ENCODE measurements around the gene TNC. TPM values are rescaled to one million over a fixed set of nuclear protein-coding genes. Genes with fewer than 3 reads are reported as not detected.

Gene TNC
- polyA plus RNA-seq, 3 donors, result 0.02 TPM; not detected in 2

- Histone ChIP-seq H3K4me2 (replicated peaks; ENCODE audit: extremely low read depth, low read length, poor library complexity, severe bottlenecking) (no peak overlapping the region), H3K79me2 (ENCODE audit: insufficient read depth, low read length) (no peaks in the 10 kb centered on the region), H2AFZ (ENCODE audit: insufficient read depth, low read depth, low read length, poor library complexity, severe bottlenecking) (no peak overlapping the region), H3K9ac (ENCODE audit: insufficient read depth, low read length, poor library complexity, severe bottlenecking) (no peak overlapping the region), H3K9me3 (replicated peaks in 1 of 2; ENCODE audit: control insufficient read depth in 1 of 2, insufficient read depth in 1 of 2, low read length in 2 of 2) (no peaks in the 10 kb centered on the region), H3K27ac (ENCODE audit: low read depth in 1 of 2, low read length in 2 of 2) (no peak overlapping the region), H3K27me3 (ENCODE audit: control insufficient read depth in 2 of 2, insufficient read depth in 2 of 2, low read length in 2 of 2) (no peaks in the 10 kb centered on the region), H4K20me1 (ENCODE audit: insufficient read depth, low read length) (no peaks in the 10 kb centered on the region), H3K4me3 (replicated peaks in 1 of 3; ENCODE audit: low read depth in 2 of 3, low read length in 3 of 3) (no peak overlapping the region), H3K36me3 (replicated peaks in 1 of 2; ENCODE audit: control insufficient read depth in 1 of 2, insufficient read depth in 2 of 2, low read length in 2 of 2) (no peaks in the 10 kb centered on the region), H3K4me1 (ENCODE audit: control insufficient read depth in 1 of 2, insufficient read depth in 2 of 2, low read length in 2 of 2) (no peaks in the 10 kb centered on the region)
- H3K9me3 Mint-ChIP-seq, result peaks cover 0 to 11% (median 3%) of the 10 kb centered on the region in 7 donors
- intact Hi-C loops (cut with micrococcal nuclease), result no loop called here
- no peak overlapping the region for H3K4me3 Mint-ChIP-seq
- no peak for TF ChIP-seq CTCF (IDR thresholded peaks at IDR 0.05)
- no peak overlapping the region for H3K27ac Mint-ChIP-seq
- peaks cover 0 to 2% (median 0%) of the 10 kb centered on the region in 3 donors for H3K27me3 Mint-ChIP-seq (ENCODE audit: low read depth in 3 of 3)
- no peaks in the 10 kb centered on the region for H3K36me3 Mint-ChIP-seq
- DNase-seq, result no peak
- H3K4me1 Mint-ChIP-seq, result no peaks in the 10 kb centered on the region
Measured at GRCh38 chr9:115165233-115165632, 47.3 kb upstream of the TNC start.

DNA sequence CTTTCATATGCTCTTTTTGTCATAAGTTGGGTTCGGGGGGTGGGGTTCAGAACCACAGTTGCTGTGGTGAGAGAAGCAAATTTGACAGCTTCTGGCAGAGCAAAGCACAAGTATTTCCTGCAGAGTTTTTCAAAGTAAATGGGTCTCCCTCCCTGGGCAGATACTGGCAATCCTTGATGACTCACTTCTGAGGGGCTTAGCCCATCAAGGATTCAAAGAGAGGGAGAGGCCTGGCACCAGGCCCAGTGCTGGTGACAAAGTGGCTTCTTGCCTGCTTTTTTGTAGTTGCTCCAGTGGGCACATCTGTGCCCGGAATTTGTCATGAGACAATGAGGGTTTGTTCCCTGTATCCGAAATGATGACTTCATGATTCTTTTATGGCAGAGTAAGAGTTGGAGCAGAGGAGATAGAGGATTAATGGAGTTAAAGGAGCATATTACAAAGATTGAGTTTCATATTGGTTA is 46.6 kb upstream of the TNC start:
- no peak overlapping the region for H3K27ac Mint-ChIP-seq
- no peak overlapping the region for H3K4me3 Mint-ChIP-seq
- DNase-seq, result no peak
- no peak overlapping the region for H3K9ac ChIP-seq (ENCODE audit: insufficient read depth, low read length, poor library complexity, severe bottlenecking)
- H3K36me3 Mint-ChIP-seq, result no peaks in the 10 kb centered on the region
- 50% methylated on average over 1 of the region's 3 CpGs for WGBS (ENCODE audit: insufficient coverage)
- peaks cover 0 to 11% (median 3%) of the 10 kb centered on the region in 7 donors for H3K9me3 Mint-ChIP-seq
- no peaks in the 10 kb centered on the region for H4K20me1 ChIP-seq (ENCODE audit: insufficient read depth, low read length)
- H3K4me3 ChIP-seq (replicated peaks in 1 of 3; ENCODE audit: low read depth in 2 of 3, low read length in 3 of 3), result no peak overlapping the region
- H3K79me2 ChIP-seq (ENCODE audit: insufficient read depth, low read length), result no peaks in the 10 kb centered on the region
- H3K9me3 ChIP-seq (replicated peaks in 1 of 2; ENCODE audit: control insufficient read depth in 1 of 2, insufficient read depth in 1 of 2, low read length in 2 of 2), result no peaks in the 10 kb centered on the region
- no peak overlapping the region for H2AFZ ChIP-seq (ENCODE audit: insufficient read depth, low read depth, low read length, poor library complexity, severe bottlenecking)
- TF ChIP-seq CTCF (IDR thresholded peaks at IDR 0.05), result no peak
- H3K36me3 ChIP-seq (replicated peaks in 1 of 2; ENCODE audit: control insufficient read depth in 1 of 2, insufficient read depth in 2 of 2, low read length in 2 of 2), result no peaks in the 10 kb centered on the region
- H3K4me2 ChIP-seq (replicated peaks; ENCODE audit: extremely low read depth, low read length, poor library complexity, severe bottlenecking), result no peak overlapping the region
- no peaks in the 10 kb centered on the region for H3K4me1 ChIP-seq (ENCODE audit: control insufficient read depth in 1 of 2, insufficient read depth in 2 of 2, low read length in 2 of 2)
- H3K4me1 Mint-ChIP-seq, result no peaks in the 10 kb centered on the region
- peaks cover 0 to 2% (median 0%) of the 10 kb centered on the region in 3 donors for H3K27me3 Mint-ChIP-seq (ENCODE audit: low read depth in 3 of 3)
- intact Hi-C loops (cut with micrococcal nuclease), result no loop called here
- H3K27me3 ChIP-seq (ENCODE audit: control insufficient read depth in 2 of 2, insufficient read depth in 2 of 2, low read length in 2 of 2), result no peaks in the 10 kb centered on the region
- H3K27ac ChIP-seq (ENCODE audit: low read depth in 1 of 2, low read length in 2 of 2), result no peak overlapping the region
